ENCODE data around the gene DDX10.

DDX10 gene

GRCh38 chr11:108906826-108907225 lies 242.0 kb downstream of the DDX10 start:
- H3K9me3 ChIP-seq: no peaks in the 10 kb centered on the region
- H3K4me1 ChIP-seq (ENCODE audit: control insufficient read depth in 1 of 2, insufficient read depth in 1 of 2, low read depth in 1 of 2, low read length in 1 of 2): peaks cover 5 to 10% of the 10 kb centered on the region in 2 experiments
- no peak for TF ChIP-seq CTCF (IDR thresholded peaks at IDR 0.05)
- H3K27ac ChIP-seq: no peak overlapping the region
- H3K4me3 ChIP-seq (ENCODE audit: low read depth in 1 of 2, low read length in 1 of 2): no peak overlapping the region
- no peaks in the 10 kb centered on the region for H3K27me3 ChIP-seq
- H3K36me3 ChIP-seq: no peaks in the 10 kb centered on the region

GRCh38 chr11:108909041-108909440 lies 244.2 kb downstream of the DDX10 start:
- Histone ChIP-seq H3K27ac (no peak overlapping the region), H3K36me3 (no peaks in the 10 kb centered on the region), H3K4me1 (ENCODE audit: control insufficient read depth in 1 of 2, insufficient read depth in 1 of 2, low read depth in 1 of 2, low read length in 1 of 2) (peaks cover 5 to 10% of the 10 kb centered on the region in 2 experiments), H3K4me3 (ENCODE audit: low read depth in 1 of 2, low read length in 1 of 2) (no peak overlapping the region), H3K9me3 (no peaks in the 10 kb centered on the region), H3K27me3 (no peaks in the 10 kb centered on the region)
- TF ChIP-seq CTCF (IDR thresholded peaks at IDR 0.05): no peak

GRCh38 chr11:108909921-108910320 lies 245.1 kb downstream of the DDX10 start:
- H3K4me1 ChIP-seq (ENCODE audit: control insufficient read depth in 1 of 2, insufficient read depth in 1 of 2, low read depth in 1 of 2, low read length in 1 of 2): peaks cover 5 to 10% of the 10 kb centered on the region in 2 experiments
- H3K4me3 ChIP-seq (ENCODE audit: low read depth in 1 of 2, low read length in 1 of 2): no peak overlapping the region
- H3K27me3 ChIP-seq: no peaks in the 10 kb centered on the region
- no peaks in the 10 kb centered on the region for H3K36me3 ChIP-seq
- no peaks in the 10 kb centered on the region for H3K9me3 ChIP-seq
- no peak overlapping the region for H3K27ac ChIP-seq
- no peak for TF ChIP-seq CTCF (IDR thresholded peaks at IDR 0.05)

- H3K4me1 ChIP-seq (ENCODE audit: control insufficient read depth in 1 of 2, insufficient read depth in 1 of 2, low read depth in 1 of 2, low read length in 1 of 2): peaks cover 5 to 10% of the 10 kb centered on the region in 2 experiments
- no peaks in the 10 kb centered on the region for H3K36me3 ChIP-seq
- H3K4me3 ChIP-seq (ENCODE audit: low read depth in 1 of 2, low read length in 1 of 2): no peak overlapping the region
- no peaks in the 10 kb centered on the region for H3K9me3 ChIP-seq
- H3K27me3 ChIP-seq: no peaks in the 10 kb centered on the region
- no peak for TF ChIP-seq CTCF (IDR thresholded peaks at IDR 0.05)
- no peak overlapping the region for H3K27ac ChIP-seq
These were observed 247.7 kb downstream of the DDX10 start for GRCh38 chr11:108912581-108912980.

GRCh38 chr11:108913204-108913603 lies 248.3 kb downstream of the DDX10 start:
- TF ChIP-seq CTCF (IDR thresholded peaks at IDR 0.05): no peak
- H3K36me3 ChIP-seq: no peaks in the 10 kb centered on the region
- H3K4me1 ChIP-seq (ENCODE audit: control insufficient read depth in 1 of 2, insufficient read depth in 1 of 2, low read depth in 1 of 2, low read length in 1 of 2): peaks cover 5 to 10% of the 10 kb centered on the region in 2 experiments
- no peaks in the 10 kb centered on the region for H3K9me3 ChIP-seq
- no peaks in the 10 kb centered on the region for H3K27me3 ChIP-seq
- no peak overlapping the region for H3K4me3 ChIP-seq (ENCODE audit: low read depth in 1 of 2, low read length in 1 of 2)
- no peak overlapping the region for H3K27ac ChIP-seq

GRCh38 chr11:108914211-108914610 lies 249.3 kb downstream of the DDX10 start:
- Histone ChIP-seq H3K36me3 (no peaks in the 10 kb centered on the region), H3K4me1 (ENCODE audit: control insufficient read depth in 1 of 2, insufficient read depth in 1 of 2, low read depth in 1 of 2, low read length in 1 of 2) (peaks cover 5 to 10% of the 10 kb centered on the region in 2 experiments), H3K27me3 (no peaks in the 10 kb centered on the region), H3K27ac (no peak overlapping the region), H3K9me3 (no peaks in the 10 kb centered on the region), H3K4me3 (ENCODE audit: low read depth in 1 of 2, low read length in 1 of 2) (no peak overlapping the region)
- TF ChIP-seq CTCF (IDR thresholded peaks at IDR 0.05): no peak
